Urothelium cell line (cell line): Measurements from ENCODE around the gene EIF2S3B.

Experiments
- DNase-seq: peaks from one replicate; pipeline ENCODE4 v3.0.0; 2011; ENCODE audit warnings: low spot score, mixed read lengths
- FAIRE-seq: peaks from 2 replicates; lab custom pipeline; 2011; peaks lifted over from hg19 to GRCh38; lab: Jason Lieb, UNC

EIF2S3B gene

GRCh38 chr12:10553148-10553547 is 47.5 kb downstream of the EIF2S3B start:
- DNase-seq (no peak), FAIRE-seq (no peak)

GRCh38 chr12:10554228-10554755 is 48.6 kb downstream of the EIF2S3B start:
- FAIRE-seq (no peak), DNase-seq (no peak)

DNA sequence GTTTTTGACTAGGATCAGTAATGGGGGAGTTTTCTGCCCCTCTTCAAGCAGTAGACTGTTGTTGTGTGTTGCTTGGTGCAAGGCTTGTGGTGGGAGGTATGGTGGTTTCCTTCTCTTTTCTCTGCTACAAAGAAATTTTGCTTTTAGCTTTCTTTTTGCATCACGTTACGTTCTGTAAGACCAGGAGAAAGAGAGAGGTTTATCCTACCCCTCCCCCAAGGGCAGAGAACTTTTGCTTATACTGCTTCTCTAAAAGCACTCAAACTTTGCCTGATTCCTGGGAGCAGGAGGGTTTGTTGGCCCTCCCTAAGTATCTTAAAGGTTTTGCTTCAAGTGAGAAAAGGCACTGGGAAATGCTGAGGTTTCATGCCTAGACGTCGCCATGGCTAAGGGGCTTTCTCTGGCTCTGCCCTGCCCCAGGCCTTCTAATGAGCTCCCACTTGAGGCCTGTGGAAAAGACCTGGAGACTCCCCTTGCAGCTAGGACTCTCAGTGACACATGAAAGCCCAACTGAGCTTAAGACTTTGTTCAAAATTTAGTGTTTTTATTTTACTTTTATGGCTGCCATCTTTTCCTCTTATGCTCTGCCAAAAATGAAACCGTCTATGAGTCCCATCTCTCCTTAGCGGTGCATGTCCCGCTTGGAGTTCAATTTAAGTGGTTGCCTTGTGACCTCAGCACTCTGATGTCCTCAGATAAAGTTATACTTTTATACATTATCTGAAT is 49.2 kb downstream of the EIF2S3B start:
- FAIRE-seq (no peak), DNase-seq (no peak)

- no peak for DNase-seq
- no peak for FAIRE-seq
These were observed 51.6 kb downstream of the EIF2S3B start for GRCh38 chr12:10557329-10557728.

- FAIRE-seq (no peak), DNase-seq (no peak)
These were observed 52.1 kb downstream of the EIF2S3B start for GRCh38 chr12:10557766-10558165.
